PC-3 (cell line): ENCODE data around the gene PDGFC.

Experiments used
- CTCF ChIP-seq: fragments of 300-600 bp; sonication (generic); conservative IDR thresholded peaks from 2 replicates; pipeline ENCODE4 v1.5.1; 2017; ENCODE audit warnings: antibody characterized with exemption, low read depth, mild to moderate bottlenecking, low read length
- EZH2phosphoT487 ChIP-seq: fragments of 300-600 bp; sonication (generic); IDR thresholded peaks from 2 replicates; pipeline ENCODE4 v1.6.1; 2018; ENCODE audit warnings: mild to moderate bottlenecking, antibody characterized with exemption, low read length, borderline replicate concordance

DNA sequence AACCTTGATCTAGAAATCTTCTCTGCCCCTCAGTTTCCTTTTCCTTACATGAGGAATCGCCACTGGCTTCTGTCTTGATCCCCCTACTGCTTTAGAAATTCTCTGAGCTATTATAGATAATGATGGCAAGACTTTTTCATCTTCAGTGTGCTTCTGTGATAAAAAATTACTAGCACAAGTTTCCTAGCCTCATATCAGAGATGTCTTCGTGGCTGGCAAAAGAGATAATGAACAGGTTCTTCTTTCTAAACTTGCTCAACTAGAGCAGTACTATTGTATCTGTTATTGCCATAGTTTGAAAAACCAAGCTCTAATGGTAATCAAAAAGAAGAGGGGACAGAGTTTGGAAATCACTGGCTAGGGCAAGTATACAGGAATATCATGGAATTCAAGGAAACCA lies 4.1 kb upstream of the PDGFC start:
- TF ChIP-seq CTCF, result no peak
- TF ChIP-seq EZH2phosphoT487, result no peak
